Fibroblast of pulmonary artery (primary cell): ENCODE measurements around the gene FIBIN.
"Not testable (repeated sequence)": the region's sequence is repeated elsewhere in the genome, so short reads cannot be mapped to it uniquely, and the experiment has no call there.

Source experiments
- DNase-seq: peaks from one replicate; pipeline ENCODE4 v3.0.0-alpha.2; 2010; ENCODE audit warnings: low read depth
- H3K4me3 ChIP-seq: replicated peaks from 2 replicates; pipeline ENCODE4 v1.5.1; 2011; ENCODE audit warnings: low read depth, mild to moderate bottlenecking, control low read depth, low read length, moderate library complexity
- TF ChIP-seq, protein P1 (sequence below): IDR thresholded peaks from 2 replicates; pipeline ENCODE4 v1.5.1; 2011; ENCODE audit warnings: mild to moderate bottlenecking, control low read depth, low read length, inconsistent platforms; ENCODE audit errors: missing control alignments

The FIBIN gene

DNA sequence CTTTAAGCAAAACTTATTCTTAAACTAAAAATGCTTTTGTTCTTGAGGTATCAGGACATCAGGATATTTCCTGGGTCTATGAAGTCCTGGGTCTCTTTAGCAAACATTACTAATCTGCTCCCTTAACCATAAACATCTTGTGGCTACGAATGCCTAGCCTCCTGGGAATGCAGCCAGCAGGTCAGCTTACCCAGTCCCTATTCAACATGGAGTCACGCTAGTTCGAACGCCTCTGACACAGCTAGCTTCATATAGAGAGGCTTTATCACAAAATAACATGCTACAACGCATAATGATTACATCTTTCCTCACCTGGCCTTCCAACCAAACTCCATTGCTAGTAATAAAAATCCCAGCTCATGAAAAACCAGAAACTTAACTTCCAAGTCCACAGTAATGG is 17.5 kb upstream of the FIBIN start:
- no peak overlapping the region for H3K4me3 ChIP-seq
- DNase-seq = no peak
- TF ChIP-seq, protein P1, sequence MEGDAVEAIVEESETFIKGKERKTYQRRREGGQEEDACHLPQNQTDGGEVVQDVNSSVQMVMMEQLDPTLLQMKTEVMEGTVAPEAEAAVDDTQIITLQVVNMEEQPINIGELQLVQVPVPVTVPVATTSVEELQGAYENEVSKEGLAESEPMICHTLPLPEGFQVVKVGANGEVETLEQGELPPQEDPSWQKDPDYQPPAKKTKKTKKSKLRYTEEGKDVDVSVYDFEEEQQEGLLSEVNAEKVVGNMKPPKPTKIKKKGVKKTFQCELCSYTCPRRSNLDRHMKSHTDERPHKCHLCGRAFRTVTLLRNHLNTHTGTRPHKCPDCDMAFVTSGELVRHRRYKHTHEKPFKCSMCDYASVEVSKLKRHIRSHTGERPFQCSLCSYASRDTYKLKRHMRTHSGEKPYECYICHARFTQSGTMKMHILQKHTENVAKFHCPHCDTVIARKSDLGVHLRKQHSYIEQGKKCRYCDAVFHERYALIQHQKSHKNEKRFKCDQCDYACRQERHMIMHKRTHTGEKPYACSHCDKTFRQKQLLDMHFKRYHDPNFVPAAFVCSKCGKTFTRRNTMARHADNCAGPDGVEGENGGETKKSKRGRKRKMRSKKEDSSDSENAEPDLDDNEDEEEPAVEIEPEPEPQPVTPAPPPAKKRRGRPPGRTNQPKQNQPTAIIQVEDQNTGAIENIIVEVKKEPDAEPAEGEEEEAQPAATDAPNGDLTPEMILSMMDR = no peak

DNA sequence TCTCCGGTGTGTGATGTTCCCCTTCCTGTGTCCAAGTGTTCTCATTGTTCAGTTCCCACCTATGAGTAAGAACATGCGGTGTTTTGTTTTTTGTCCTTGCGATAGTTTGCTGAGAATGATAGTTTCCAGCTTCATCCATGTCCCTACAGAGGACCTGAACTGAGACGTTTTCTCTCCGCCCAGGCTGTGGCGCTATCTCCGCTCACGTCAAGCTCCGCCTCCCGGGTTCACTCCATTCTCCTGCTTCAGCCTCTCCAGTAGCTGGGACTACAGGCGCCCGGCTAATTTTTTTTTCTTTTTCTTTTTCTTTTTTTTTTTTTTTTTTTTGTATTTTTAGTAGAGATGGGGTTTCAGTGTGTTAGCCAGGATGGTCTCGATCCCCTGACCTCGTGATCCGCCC is 16.7 kb upstream of the FIBIN start:
- DNase-seq, H3K4me3 ChIP-seq: not testable (repeated sequence)

- no peak overlapping the region for H3K4me3 ChIP-seq
- TF ChIP-seq, protein P1 = no peak
- no peak for DNase-seq
These were observed 10.3 kb upstream of the FIBIN start for GRCh38 chr11:26983645-26984044.

DNA sequence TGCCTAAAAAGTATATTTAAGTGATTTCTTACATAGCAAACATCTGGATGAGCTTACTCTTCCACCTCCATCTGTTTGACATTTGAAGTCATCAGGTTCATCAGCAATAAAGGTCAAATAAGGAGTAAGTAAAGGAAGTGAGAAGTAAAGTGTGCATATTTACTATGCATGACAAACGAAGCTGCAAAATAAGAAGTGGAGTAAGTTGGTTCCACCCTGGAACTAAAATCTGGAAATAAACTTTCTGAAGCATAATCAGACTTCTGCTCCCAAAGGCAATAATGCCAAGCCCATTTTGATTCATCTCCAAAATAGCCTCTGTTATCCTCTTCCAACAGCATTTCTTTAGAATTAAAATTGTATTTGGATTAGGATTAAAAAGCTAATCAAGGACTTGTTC is 8.4 kb upstream of the FIBIN start:
- no peak overlapping the region for H3K4me3 ChIP-seq
- no peak for DNase-seq
- TF ChIP-seq, protein P1 = no peak

- TF ChIP-seq, protein P1 = no peak
- DNase-seq = peak; percentile 45
- H3K4me3 ChIP-seq = no peak overlapping the region
These were observed 8.0 kb upstream of the FIBIN start for GRCh38 chr11:26985943-26986342.

- DNase-seq = peak; percentile 18
- TF ChIP-seq, protein P1 = no peak
- no peak overlapping the region for H3K4me3 ChIP-seq
These were observed 6.6 kb upstream of the FIBIN start for GRCh38 chr11:26987272-26987671.

GRCh38 chr11:26987731-26988130 is 6.2 kb upstream of the FIBIN start:
- TF ChIP-seq, protein P1 = no peak
- no peak for DNase-seq
- no peak overlapping the region for H3K4me3 ChIP-seq
